CD4-positive, alpha-beta T cell treated with Interleukin-21 for 1 hour (primary cell): ENCODE measurements around the gene LCN15.
"Not testable (repeated sequence)": the region's sequence is repeated elsewhere in the genome, so short reads cannot be mapped to it uniquely, and the experiment has no call there.

ENCODE experiments used
- DNase-seq: peaks from one replicate; pipeline ENCODE4 v3.0.0-alpha.2; 2020

Gene LCN15

GRCh38 chr9:136773386-136774044 is 9.2 kb upstream of the LCN15 start:
- DNase-seq = no peak

- DNase-seq = no peak
These were observed 7.6 kb upstream of the LCN15 start for GRCh38 chr9:136771907-136772415.

- peak; percentile 57 for DNase-seq
These were observed 5.4 kb upstream of the LCN15 start for GRCh38 chr9:136769710-136770191.

- DNase-seq = peak; percentile 69
These were observed 2.2 kb upstream of the LCN15 start for GRCh38 chr9:136766410-136767120.

GRCh38 chr9:136765745-136766409 is 1.6 kb upstream of the LCN15 start:
- not testable (repeated sequence) for DNase-seq

GRCh38 chr9:136765041-136765440 is 723 bp upstream of the LCN15 start:
- DNase-seq = no peak

GRCh38 chr9:136763649-136764035 is 676 bp downstream of the LCN15 start:
- DNase-seq = no peak

- DNase-seq = peak; percentile 42
These were observed 1.2 kb downstream of the LCN15 start for GRCh38 chr9:136762915-136763648.

- DNase-seq = no peak
These were observed 2.1 kb downstream of the LCN15 start for GRCh38 chr9:136762221-136762691.

- no peak for DNase-seq
These were observed 2.8 kb downstream of the LCN15 start for GRCh38 chr9:136761545-136761981.

- DNase-seq = peak; percentile 23
These were observed 3.3 kb downstream of the LCN15 start for GRCh38 chr9:136760834-136761544.

GRCh38 chr9:136760424-136760823 is 3.9 kb downstream of the LCN15 start:
- no peak for DNase-seq

GRCh38 chr9:136759436-136760325 is 4.6 kb downstream of the LCN15 start:
- no peak for DNase-seq

- no peak for DNase-seq
These were observed 5.3 kb downstream of the LCN15 start for GRCh38 chr9:136759001-136759400.

- DNase-seq = no peak
These were observed 6.6 kb downstream of the LCN15 start for GRCh38 chr9:136757751-136758140.

GRCh38 chr9:136757328-136757727 is 7.0 kb downstream of the LCN15 start:
- no peak for DNase-seq

GRCh38 chr9:136756836-136757235 is 7.5 kb downstream of the LCN15 start:
- no peak for DNase-seq

GRCh38 chr9:136756134-136756438 is 8.2 kb downstream of the LCN15 start:
- no peak for DNase-seq

- DNase-seq = not testable (repeated sequence)
These were observed 8.8 kb downstream of the LCN15 start for GRCh38 chr9:136755302-136756133.

GRCh38 chr9:136754626-136755301 is 9.6 kb downstream of the LCN15 start:
- DNase-seq = no peak
